ENCODE measurements around the gene CNTN5. TPM values are rescaled to one million over a fixed set of nuclear protein-coding genes. Genes with fewer than 3 reads are reported as not detected.

CNTN5 gene
- total RNA-seq, 1 donor: under 0.01 TPM

DNA sequence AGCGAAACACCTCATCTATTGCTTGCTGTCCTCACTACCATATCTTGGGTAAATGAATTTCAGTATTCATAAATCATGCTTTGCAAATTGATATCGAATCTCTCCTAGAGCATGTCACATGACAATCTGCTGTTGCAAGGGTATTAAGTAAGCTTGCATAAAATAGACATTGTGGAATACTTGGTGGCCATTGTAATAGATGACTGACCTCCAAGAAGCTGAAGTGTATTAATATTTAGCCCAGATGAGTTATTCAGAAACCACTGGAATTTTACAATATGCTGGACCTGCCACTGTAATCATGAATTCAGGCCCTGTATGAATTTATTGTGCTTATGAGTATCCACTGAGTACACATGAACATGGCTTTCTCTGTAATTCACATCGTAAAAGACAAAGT is 1376.7 kb downstream of the CNTN5 start:
- no peak overlapping the region for H3K4me3 ChIP-seq (ENCODE audit: low read depth, low read length)
- TF ChIP-seq, protein P1, sequence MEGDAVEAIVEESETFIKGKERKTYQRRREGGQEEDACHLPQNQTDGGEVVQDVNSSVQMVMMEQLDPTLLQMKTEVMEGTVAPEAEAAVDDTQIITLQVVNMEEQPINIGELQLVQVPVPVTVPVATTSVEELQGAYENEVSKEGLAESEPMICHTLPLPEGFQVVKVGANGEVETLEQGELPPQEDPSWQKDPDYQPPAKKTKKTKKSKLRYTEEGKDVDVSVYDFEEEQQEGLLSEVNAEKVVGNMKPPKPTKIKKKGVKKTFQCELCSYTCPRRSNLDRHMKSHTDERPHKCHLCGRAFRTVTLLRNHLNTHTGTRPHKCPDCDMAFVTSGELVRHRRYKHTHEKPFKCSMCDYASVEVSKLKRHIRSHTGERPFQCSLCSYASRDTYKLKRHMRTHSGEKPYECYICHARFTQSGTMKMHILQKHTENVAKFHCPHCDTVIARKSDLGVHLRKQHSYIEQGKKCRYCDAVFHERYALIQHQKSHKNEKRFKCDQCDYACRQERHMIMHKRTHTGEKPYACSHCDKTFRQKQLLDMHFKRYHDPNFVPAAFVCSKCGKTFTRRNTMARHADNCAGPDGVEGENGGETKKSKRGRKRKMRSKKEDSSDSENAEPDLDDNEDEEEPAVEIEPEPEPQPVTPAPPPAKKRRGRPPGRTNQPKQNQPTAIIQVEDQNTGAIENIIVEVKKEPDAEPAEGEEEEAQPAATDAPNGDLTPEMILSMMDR (IDR thresholded peaks at IDR 0.05; ENCODE audit: insufficient read depth, low read depth, low read length): no peak
- DNase-seq (ENCODE audit: low read depth): no peak

DNA sequence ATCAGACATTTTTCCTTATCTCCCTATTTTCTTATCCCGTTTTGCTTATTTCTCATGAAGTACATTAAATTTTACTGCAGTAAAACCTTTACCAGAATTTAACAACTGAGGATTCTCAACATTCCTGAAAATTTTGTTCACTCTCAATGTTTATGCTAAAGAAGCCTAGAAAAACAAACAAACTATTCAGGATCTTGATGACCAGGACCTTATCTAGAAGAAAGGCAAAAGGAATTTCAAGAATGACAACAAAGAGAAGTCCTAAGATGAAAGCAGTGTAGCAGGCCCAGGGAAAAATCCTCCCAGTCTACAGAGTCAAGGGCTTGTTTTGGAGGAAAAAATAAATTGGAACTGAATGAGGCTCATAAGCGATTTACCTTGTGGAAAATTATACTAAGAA is 1383.1 kb downstream of the CNTN5 start:
- TF ChIP-seq, protein P1 (IDR thresholded peaks at IDR 0.05; ENCODE audit: insufficient read depth, low read depth, low read length): no peak
- DNase-seq (ENCODE audit: low read depth): peak; percentile 84
- no peak overlapping the region for H3K4me3 ChIP-seq (ENCODE audit: low read depth, low read length)

DNA sequence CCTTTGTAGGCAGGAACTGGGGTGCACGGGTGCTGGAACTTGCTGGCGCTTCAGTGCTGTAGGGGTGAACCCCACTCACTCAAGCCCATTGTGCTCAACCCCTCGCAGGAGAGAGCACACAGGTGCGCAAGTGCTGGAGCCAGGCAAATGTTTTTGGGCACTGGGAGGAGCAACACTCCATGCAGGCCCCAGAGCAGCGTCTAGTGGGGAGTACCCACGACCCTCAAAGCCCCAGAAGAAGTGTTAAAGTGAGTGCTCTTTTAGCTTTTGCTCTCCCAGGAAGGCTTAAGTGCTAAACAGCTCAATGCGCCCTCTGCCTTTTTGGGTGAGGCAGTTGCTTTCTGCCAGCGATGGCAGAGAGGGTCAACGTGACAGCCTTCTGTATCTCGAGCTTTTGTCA is 1384.2 kb downstream of the CNTN5 start:
- TF ChIP-seq, protein P1 (IDR thresholded peaks at IDR 0.05; ENCODE audit: insufficient read depth, low read depth, low read length): no peak
- no peak for DNase-seq (ENCODE audit: low read depth)
- no peak overlapping the region for H3K4me3 ChIP-seq (ENCODE audit: low read depth, low read length)
